Aorta (tissue), 5 donors: ENCODE results near the gene CHML. TPM values are rescaled to one million over a fixed set of nuclear protein-coding genes. Genes with fewer than 3 reads are reported as not detected.

Experiments
- ATAC-seq: fragments of 200-7000 bp; cut with Tn5 transposase; one replicate; pipeline ENCODE4 v1.9.1; 2022; ENCODE audit warnings: moderate library complexity; ENCODE audit not compliant: low FRiP score
- DNase-seq, 2 donors: peaks; one replicate each; pipeline ENCODE4 v3.0.0-alpha.2; 2020
- H3K27ac ChIP-seq, 2 donors: one replicate each; pipeline ENCODE4 v1.5.1; 2013; ENCODE audit warnings: low read length in 2 of 2, mild to moderate bottlenecking in 2 of 2, moderate library complexity in 2 of 2, control low read depth in 1 of 2, inconsistent platforms in 1 of 2, low read depth in 1 of 2
- H3K27me3 ChIP-seq, 2 donors: one replicate each; pipeline ENCODE4 v1.6.1; 2013; ENCODE audit warnings: control low read depth in 1 of 2, low read length in 1 of 2, mild to moderate bottlenecking in 1 of 2, moderate library complexity in 1 of 2; ENCODE audit not compliant: insufficient read depth in 2 of 2, control insufficient read depth in 1 of 2
- H3K36me3 ChIP-seq, 2 donors: one replicate each; pipeline ENCODE4 v1.6.1; 2013; ENCODE audit warnings: control low read depth in 1 of 2, low read length in 1 of 2, mild to moderate bottlenecking in 1 of 2; ENCODE audit not compliant: insufficient read depth in 2 of 2, control insufficient read depth in 1 of 2
- H3K4me1 ChIP-seq, 2 donors: one replicate each; pipeline ENCODE4 v1.6.1; 2013; ENCODE audit warnings: low read length in 2 of 2, control low read depth in 1 of 2, mild to moderate bottlenecking in 1 of 2, moderate library complexity in 1 of 2; ENCODE audit not compliant: insufficient read depth in 2 of 2, control insufficient read depth in 1 of 2
- H3K4me3 ChIP-seq, 2 donors: one replicate each; pipeline ENCODE4 v1.5.1; 2013; ENCODE audit warnings: low read length in 2 of 2, control low read depth in 1 of 2, mild to moderate bottlenecking in 1 of 2
- H3K9me3 ChIP-seq: one replicate; pipeline ENCODE4 v1.6.1; 2013; ENCODE audit warnings: mild to moderate bottlenecking, low read length; ENCODE audit not compliant: control insufficient read depth
- WGBS, 2 donors: extraction: QIAGEN DNeasy Blood & Tissue Kit; methylation state at CpG; one replicate each; pipeline ENCODE4 v1.1.7; 2013; 5-methylcytosine and 5-hydroxymethylcytosine counted together
- intact Hi-C, 2 donors: fragments of 100-400 bp; cut with DNase I; formaldehyde crosslinking; loops; one replicate each; pipeline versions ENCODE4 v1.14.2 to v1.15.0; 2022
- polyA plus RNA-seq, 2 donors: library from polyadenylated mRNA; stranded (reverse); fragments of 200-250 nt; gene quantifications; one replicate each; pipeline ENCODE4 v1.2.3, GENCODE V29; 2013
- total RNA-seq, 2 donors: library from RNA; stranded (reverse); fragmentation: NEBNext Ultra II Directional; extraction: Animal tissue kit (Norgen Biotek cat#: 25700); gene quantifications; one replicate each; pipeline ENCODE4 v1.2.1, GENCODE V29; 2021
- donor health status: healthy with polysubstance abuse.
- donor health status: Bipolar disorder and iron deficiency.
- donor health status: DM: no; HTN: no; CAD: no.
- donor health status: DM: no; HTN: no; CAD: no.
- donor health status: DM: yes; HTN: yes; CAD: no.

Gene CHML
- total and polyA plus RNA-seq, 4 donors = 2.6 to 13.3 (median 6.5) TPM

DNA sequence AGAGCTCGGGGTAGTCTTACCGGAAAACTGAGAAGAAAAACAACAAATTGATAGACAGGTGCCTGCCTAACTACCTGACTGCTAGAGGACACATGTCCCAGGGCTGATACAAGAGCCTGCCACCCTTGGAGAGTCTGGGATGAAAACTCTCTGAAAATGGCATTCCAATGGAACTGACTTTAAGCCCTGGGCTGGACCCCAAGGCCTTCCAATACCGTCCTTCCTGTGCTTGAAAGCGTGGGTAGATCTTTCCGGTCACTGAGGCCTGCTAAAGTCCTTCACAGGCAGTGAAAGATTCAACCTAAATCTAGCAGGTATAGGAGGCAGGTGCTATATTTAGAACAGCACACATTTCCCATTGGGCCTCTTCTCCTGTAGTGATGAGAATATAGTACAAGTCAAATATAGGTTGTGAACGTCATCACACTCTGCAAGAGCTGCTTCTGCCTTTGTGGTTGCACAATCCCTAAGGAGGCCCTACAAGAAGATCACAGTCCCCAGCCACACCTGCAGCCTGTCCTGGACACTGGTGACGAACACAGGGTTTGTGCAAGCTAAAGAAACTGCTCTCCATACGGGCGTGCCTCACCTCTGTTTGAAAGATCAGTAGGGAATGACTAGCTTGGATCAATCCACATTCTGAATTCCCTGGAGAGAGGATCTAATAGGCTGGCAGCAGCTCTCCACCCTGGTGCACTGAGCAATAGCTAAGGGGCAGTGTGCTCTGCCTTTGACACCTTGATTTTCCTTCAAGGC lies 876 bp upstream of the CHML start:
- Histone ChIP-seq H3K9me3 (no peaks in the 10 kb centered on the region), H3K36me3 (no peaks in the 10 kb centered on the region), H3K4me3 (no peak overlapping the region), H3K27ac (peak overlapping the region; percentile 39 to 45), H3K27me3 (no peaks in the 10 kb centered on the region), H3K4me1 (no peaks in the 10 kb centered on the region)
- 88 to 90% methylated on average over 9 of the region's 9 CpGs for WGBS, 2 donors
- intact Hi-C loops = loop anchor here in 1 of 2 donors (5.0 kb wide), 1 partner anchor 106 kb away; no protein-coding TSS in a partner anchor
- ATAC-seq = no peak
- DNase-seq = no peak

- peak; percentile 62 to 77 for DNase-seq
- H3K27me3 ChIP-seq = no peaks in the 10 kb centered on the region
- WGBS, 2 donors = 1% methylated on average over 26 to 42 of the region's 42 CpGs
- ATAC-seq = peak; percentile 24
- no peaks in the 10 kb centered on the region for H3K9me3 ChIP-seq
- peak overlapping the region; percentile 86 to 96 for H3K4me3 ChIP-seq
- no peaks in the 10 kb centered on the region for H3K36me3 ChIP-seq
- intact Hi-C loops = loop anchor here in 1 of 2 donors (5.0 kb wide), 1 partner anchor 108 kb away; no protein-coding TSS in a partner anchor
- no peaks in the 10 kb centered on the region for H3K4me1 ChIP-seq
- peak overlapping the region in 1 of 2 donors; percentile 53 for H3K27ac ChIP-seq
Measured at GRCh38 chr1:241639623-241640148, 483 bp downstream of the CHML start.

DNA sequence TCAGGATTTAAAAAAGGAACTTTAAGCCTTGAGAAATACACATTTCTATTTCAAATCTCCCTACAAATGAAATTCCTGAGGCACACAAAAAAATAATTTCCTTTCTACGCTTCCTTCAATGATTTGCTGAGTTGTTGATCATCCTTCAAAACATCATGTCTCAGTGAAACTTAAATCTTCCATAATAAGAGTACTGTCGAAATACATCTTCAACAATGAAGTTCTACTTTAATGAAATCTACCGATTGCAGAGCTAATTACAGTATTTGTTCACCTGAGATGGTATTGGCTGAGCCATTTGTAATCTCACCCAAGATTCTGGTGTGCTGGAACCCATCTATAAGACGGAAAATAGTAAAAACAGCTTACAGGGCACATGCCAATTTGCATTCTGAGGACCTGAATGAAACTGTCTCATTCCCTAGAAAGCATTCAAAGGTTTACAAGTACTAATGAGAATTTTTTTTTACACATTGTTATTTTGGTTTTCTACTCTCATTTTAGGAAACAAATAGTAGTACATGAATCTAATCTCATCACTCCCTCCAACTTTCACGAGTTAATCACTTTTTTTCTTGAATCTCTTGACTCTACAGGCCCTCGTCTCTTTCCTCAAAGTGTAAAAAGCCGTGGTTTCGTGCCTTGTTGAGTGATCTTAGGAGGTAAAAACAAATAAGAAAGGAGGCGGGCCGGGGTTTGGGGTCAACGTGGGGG lies 1.1 kb downstream of the CHML start:
- peak overlapping the region; percentile 86 to 96 for H3K4me3 ChIP-seq
- intact Hi-C loops = no loop called here
- WGBS, 2 donors = 10% methylated on average over 11 of the region's 11 CpGs
- H3K4me1 ChIP-seq = no peaks in the 10 kb centered on the region
- H3K27ac ChIP-seq = no peak overlapping the region
- DNase-seq (no peak), ATAC-seq (no peak)
- H3K9me3 ChIP-seq = no peaks in the 10 kb centered on the region
- no peaks in the 10 kb centered on the region for H3K27me3 ChIP-seq
- no peaks in the 10 kb centered on the region for H3K36me3 ChIP-seq

GRCh38 chr1:241638099-241638682 lies 2.0 kb downstream of the CHML start:
- no peak overlapping the region for H3K4me3 ChIP-seq
- H3K27ac ChIP-seq = no peak overlapping the region
- H3K36me3 ChIP-seq = no peaks in the 10 kb centered on the region
- DNase-seq (no peak), ATAC-seq (no peak)
- H3K4me1 ChIP-seq = no peaks in the 10 kb centered on the region
- H3K27me3 ChIP-seq = no peaks in the 10 kb centered on the region
- no peaks in the 10 kb centered on the region for H3K9me3 ChIP-seq
- WGBS, 2 donors = 57 to 61% methylated on average over 5 of the region's 5 CpGs
- intact Hi-C loops = no loop called here

DNA sequence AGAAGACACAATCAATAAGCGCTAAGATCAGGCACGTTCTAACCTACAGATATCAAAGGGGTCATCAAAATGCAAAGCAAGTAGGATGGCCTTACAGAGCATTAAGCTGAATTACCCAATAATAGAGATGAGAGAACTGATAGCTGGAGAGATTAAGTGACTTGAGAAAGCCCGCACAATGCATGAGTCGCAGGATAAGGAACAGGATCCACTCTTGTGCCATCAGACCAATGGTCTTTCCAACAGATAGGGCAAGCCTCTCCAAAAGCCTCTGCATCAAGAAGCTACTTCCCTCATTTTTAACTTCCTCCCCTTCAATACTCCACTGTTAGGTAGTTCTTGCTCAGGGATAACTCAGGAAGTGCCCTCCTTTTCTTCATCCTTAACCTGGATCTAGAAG lies 2.6 kb downstream of the CHML start:
- no peak for ATAC-seq

DNA sequence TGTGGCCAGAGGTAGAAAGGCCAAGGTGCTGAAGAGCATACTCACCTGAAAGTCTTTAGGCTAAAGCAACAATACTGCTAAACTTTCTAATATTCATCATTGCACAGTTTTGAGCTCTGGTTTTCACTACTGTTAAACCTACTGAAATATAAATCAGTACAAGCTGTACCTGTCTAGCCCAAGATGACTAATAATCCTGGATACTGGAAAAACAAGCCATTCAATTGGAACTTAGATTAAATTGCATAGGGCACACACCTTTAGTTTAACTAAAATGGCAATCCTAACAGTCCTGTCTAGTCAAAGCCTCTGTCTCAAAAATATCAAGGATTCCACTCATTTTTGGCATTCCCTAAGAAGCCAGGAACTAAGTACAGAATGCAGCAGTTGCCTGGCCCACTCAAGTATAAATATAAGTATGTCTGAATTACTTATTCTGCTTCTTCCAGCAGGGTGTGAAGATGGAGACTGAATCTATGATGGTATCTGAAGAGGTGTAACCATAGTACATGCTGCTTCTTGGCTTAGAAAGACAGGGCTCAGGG lies 3.1 kb downstream of the CHML start:
- no peak for ATAC-seq
- Histone ChIP-seq H3K36me3 (no peaks in the 10 kb centered on the region), H3K9me3 (no peaks in the 10 kb centered on the region), H3K4me1 (no peaks in the 10 kb centered on the region), H3K27ac (no peak overlapping the region), H3K27me3 (no peaks in the 10 kb centered on the region), H3K4me3 (no peak overlapping the region)
- intact Hi-C loops = no loop called here
- no peak for DNase-seq

More for the DNA sequence above, 2.6 kb downstream of the CHML start:
- Histone ChIP-seq H3K4me1 (no peaks in the 10 kb centered on the region), H3K27me3 (no peaks in the 10 kb centered on the region), H3K36me3 (no peaks in the 10 kb centered on the region), H3K4me3 (no peak overlapping the region), H3K9me3 (no peaks in the 10 kb centered on the region), H3K27ac (no peak overlapping the region)
- no peak for DNase-seq
- 86 to 87% methylated on average over 4 of the region's 4 CpGs for WGBS, 2 donors
- intact Hi-C loops = no loop called here

- H3K36me3 ChIP-seq = no peaks in the 10 kb centered on the region
- intact Hi-C loops = no loop called here
- H3K27me3 ChIP-seq = no peaks in the 10 kb centered on the region
- H3K4me1 ChIP-seq = no peaks in the 10 kb centered on the region
- 33 to 47% methylated on average over 1 of the region's 1 CpG for WGBS, 2 donors
- no peak overlapping the region for H3K4me3 ChIP-seq
- ATAC-seq (no peak), DNase-seq (no peak)
- H3K9me3 ChIP-seq = no peaks in the 10 kb centered on the region
- no peak overlapping the region for H3K27ac ChIP-seq
Measured at GRCh38 chr1:241636291-241636690, 3.9 kb downstream of the CHML start.

- Histone ChIP-seq H3K27ac (no peak overlapping the region), H3K9me3 (no peaks in the 10 kb centered on the region), H3K36me3 (no peaks in the 10 kb centered on the region), H3K4me3 (no peak overlapping the region), H3K27me3 (no peaks in the 10 kb centered on the region), H3K4me1 (no peaks in the 10 kb centered on the region)
- intact Hi-C loops = no loop called here
- no peak for DNase-seq
- WGBS, 2 donors = 87 to 90% methylated on average over 4 of the region's 4 CpGs
- no peak for ATAC-seq
Measured at GRCh38 chr1:241635556-241636152, 4.5 kb downstream of the CHML start.
